Progenitor cell of endocrine pancreas (in vitro differentiated cells): ENCODE results near the gene PTPRR. TPM values are rescaled to one million over a fixed set of nuclear protein-coding genes. Genes with fewer than 3 reads are reported as not detected.

ENCODE experiments used
- DNase-seq: peaks from one replicate; pipeline ENCODE4 v3.0.0; 2021; ENCODE audit warnings: low spot score; ENCODE audit not compliant: unreplicated experiment
- H3K27ac Mint-ChIP-seq: 2 replicates; pipeline ENCODE4 v1.8.0; 2021; ENCODE audit warnings: mild to moderate bottlenecking, moderate library complexity, mixed read lengths
- H3K27me3 Mint-ChIP-seq: 2 replicates; pipeline ENCODE4 v1.8.0; 2021; ENCODE audit warnings: mixed read lengths
- H3K36me3 Mint-ChIP-seq: 2 replicates; pipeline ENCODE4 v1.8.0; 2022; ENCODE audit warnings: mixed read lengths; ENCODE audit not compliant: insufficient read depth
- H3K4me1 Mint-ChIP-seq: 2 replicates; pipeline ENCODE4 v1.8.0; 2021; ENCODE audit warnings: low read depth, mixed read lengths
- H3K4me3 Mint-ChIP-seq: 2 replicates; pipeline ENCODE4 v1.8.0; 2021; ENCODE audit warnings: low read depth, mild to moderate bottlenecking, moderate library complexity, mixed read lengths
- H3K9me3 Mint-ChIP-seq: 2 replicates; pipeline ENCODE4 v1.8.0; 2021; ENCODE audit warnings: low read depth, mixed read lengths
- total RNA-seq: library from RNA; stranded (reverse); gene quantifications from 2 replicates; pipeline ENCODE4 v1.2.1, GENCODE V29; 2021
- TF ChIP-seq, protein P1 (sequence below): fragments of 200-600 bp; sonication (generic); IDR thresholded peaks from one replicate; pipeline ENCODE4 v1.5.0; 2021; ENCODE audit warnings: antibody characterized with exemption, mild to moderate bottlenecking; ENCODE audit not compliant: unreplicated experiment

The PTPRR gene
- total RNA-seq, 1 donor from 2014 or later: 0.38 TPM

DNA sequence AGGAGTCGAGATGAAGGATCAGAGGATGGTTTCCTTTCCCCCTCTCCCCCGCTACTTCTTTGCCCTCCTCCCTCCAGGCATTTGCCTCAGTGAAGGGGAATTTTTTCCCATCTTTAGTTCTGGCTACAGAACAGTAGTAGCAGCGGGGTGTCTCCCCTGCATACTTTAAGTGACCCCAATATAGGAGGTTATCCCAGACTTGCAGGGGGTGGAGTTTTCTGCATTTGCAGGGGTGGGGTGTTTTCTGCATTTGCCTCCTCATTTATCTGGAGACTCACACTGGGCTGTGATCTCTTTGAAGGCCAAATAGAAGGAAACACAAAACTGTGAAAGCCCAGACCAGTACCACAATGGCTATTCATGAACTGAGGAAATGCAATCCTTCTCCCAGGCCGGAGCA, 303.1 kb downstream of the PTPRR start:
- Mint-ChIP-seq H3K36me3 (no peaks in the 10 kb centered on the region), H3K4me3 (no peak overlapping the region), H3K4me1 (no peaks in the 10 kb centered on the region), H3K9me3 (no peaks in the 10 kb centered on the region), H3K27me3 (peaks cover 27% of the 10 kb centered on the region), H3K27ac (no peak overlapping the region)
- DNase-seq: no peak
- TF ChIP-seq, protein P1, sequence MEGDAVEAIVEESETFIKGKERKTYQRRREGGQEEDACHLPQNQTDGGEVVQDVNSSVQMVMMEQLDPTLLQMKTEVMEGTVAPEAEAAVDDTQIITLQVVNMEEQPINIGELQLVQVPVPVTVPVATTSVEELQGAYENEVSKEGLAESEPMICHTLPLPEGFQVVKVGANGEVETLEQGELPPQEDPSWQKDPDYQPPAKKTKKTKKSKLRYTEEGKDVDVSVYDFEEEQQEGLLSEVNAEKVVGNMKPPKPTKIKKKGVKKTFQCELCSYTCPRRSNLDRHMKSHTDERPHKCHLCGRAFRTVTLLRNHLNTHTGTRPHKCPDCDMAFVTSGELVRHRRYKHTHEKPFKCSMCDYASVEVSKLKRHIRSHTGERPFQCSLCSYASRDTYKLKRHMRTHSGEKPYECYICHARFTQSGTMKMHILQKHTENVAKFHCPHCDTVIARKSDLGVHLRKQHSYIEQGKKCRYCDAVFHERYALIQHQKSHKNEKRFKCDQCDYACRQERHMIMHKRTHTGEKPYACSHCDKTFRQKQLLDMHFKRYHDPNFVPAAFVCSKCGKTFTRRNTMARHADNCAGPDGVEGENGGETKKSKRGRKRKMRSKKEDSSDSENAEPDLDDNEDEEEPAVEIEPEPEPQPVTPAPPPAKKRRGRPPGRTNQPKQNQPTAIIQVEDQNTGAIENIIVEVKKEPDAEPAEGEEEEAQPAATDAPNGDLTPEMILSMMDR: no peak

DNA sequence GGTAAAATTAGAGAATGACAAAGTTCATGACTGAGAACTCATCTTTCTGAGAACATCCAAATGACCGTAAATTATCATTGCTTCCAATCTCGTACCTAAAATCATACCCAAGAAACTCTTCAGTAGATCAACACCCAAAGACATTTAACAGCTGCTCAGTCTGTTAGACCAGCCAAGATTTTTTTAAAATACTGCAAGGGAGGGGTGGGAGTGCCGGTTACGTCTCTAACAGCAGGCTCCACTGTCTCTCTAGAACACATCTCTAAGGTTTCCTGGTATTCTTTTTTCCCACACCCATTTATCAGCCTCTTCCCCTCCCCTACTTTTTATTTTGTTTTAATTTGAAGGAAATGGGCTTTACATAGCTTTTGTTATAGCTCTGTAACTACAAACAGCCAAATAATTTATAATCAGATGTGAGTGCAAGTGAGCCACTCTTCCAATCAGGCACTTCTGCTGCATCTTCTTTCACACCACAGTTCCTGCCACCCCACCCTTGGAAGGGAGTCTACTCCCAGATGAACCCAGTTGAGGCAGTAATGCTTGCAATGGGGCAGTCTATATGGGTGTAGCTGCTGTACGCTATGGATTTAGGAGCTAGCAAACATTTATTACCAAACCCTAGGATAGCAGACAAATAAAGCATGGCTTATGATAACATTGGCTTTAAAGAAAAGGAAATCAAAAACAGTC, 305.2 kb downstream of the PTPRR start:
- TF ChIP-seq, protein P1: no peak
- Mint-ChIP-seq H3K27me3 (peaks cover 45% of the 10 kb centered on the region), H3K4me3 (no peak overlapping the region), H3K9me3 (no peaks in the 10 kb centered on the region), H3K36me3 (no peaks in the 10 kb centered on the region), H3K27ac (no peak overlapping the region), H3K4me1 (peaks cover 3% of the 10 kb centered on the region)
- no peak for DNase-seq

DNA sequence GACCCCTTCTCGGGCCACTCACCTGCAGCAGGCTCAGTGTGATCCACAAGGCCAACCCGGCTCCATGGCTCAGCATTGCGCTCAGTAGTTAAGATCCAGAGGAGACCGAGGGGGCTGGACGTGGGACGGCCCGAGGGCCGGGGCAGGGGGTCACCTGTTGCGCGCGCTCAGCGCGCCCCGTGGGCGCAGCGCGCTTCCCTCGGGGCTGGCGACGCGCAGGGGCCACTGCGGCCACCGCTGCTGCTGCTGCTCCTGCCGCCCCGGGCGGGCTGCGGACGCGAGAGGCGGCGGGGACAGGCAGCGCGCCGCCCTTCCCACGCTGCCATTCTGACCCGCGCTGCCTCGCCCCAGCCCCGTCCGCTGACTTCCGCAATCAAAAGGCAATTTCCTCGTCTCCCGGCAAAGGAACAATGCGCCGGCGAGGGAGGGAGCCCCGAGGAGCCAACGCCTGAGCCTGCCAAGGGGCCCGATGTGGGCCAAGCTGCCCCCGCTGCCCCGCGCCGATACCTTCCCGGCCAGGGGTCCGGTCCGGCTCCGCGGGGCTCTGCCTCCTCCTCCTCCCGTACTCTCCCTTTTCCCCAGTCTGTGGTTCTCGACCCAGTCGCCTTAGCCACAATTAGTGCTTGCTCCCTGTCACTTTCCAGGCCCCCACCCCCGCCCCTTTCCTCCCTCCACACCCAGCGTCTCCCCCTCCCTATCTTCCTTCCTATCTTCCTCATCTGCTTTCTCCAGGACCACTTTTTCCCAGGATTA, 310.6 kb downstream of the PTPRR start:
- Mint-ChIP-seq H3K9me3 (no peaks in the 10 kb centered on the region), H3K27me3 (peaks cover 74% of the 10 kb centered on the region), H3K4me1 (peaks cover 8% of the 10 kb centered on the region), H3K4me3 (peak overlapping the region; percentile 80), H3K27ac (no peak overlapping the region), H3K36me3 (no peaks in the 10 kb centered on the region)
- DNase-seq: peak; percentile 34
- TF ChIP-seq, protein P1: no peak

DNA sequence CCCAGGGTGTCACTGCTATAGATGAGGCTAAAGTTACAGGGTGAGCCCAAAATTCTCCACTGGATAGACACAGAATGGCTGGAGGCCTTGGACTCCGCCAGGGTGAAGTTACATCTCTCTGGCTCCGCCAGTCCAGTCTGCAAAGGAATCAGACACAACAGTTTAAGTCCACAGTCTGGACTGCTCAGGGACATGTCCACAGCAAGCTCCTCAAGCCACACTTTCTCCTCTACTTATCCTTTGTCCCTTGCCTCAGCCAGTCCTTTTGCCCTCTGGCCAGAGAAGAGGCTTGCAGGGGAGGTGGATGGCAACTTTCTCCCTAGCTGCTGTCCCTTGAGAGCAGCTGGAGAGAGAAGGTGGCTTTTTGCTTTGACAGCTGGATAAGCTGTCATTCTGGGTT, 311.3 kb downstream of the PTPRR start:
- Mint-ChIP-seq H3K27ac (no peak overlapping the region), H3K27me3 (peaks cover 70% of the 10 kb centered on the region), H3K36me3 (no peaks in the 10 kb centered on the region), H3K4me1 (peaks cover 8% of the 10 kb centered on the region), H3K9me3 (no peaks in the 10 kb centered on the region), H3K4me3 (peak overlapping the region; percentile 80)
- TF ChIP-seq, protein P1: no peak
- no peak for DNase-seq

DNA sequence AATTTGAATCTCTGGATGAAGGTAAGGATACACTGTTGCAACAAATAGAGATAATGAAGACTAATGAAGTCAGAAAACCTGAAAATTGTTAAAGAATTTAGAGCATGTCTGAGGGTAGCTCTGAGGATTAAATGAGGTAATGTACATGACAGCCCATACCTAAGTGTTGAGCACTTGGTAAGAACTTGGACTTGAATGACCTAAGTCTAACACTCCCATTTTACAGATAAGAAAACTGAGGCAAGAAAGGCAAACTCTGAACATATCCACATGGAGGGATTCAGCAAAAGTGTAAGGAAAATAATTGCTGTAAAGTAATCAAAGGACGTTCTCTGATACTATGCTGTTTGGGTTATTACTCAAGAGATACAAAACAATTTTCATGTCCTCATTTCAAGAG, 312.4 kb downstream of the PTPRR start:
- Mint-ChIP-seq H3K27me3 (peaks cover 62% of the 10 kb centered on the region), H3K27ac (no peak overlapping the region), H3K9me3 (no peaks in the 10 kb centered on the region), H3K4me3 (no peak overlapping the region), H3K36me3 (no peaks in the 10 kb centered on the region), H3K4me1 (peaks cover 8% of the 10 kb centered on the region)
- TF ChIP-seq, protein P1: no peak
- DNase-seq: no peak
